ENCODE measurements around the gene BRD1.
"Not testable (repeated sequence)": the region's sequence is repeated elsewhere in the genome, so short reads cannot be mapped to it uniquely, and the experiment has no call there.

Gene BRD1

DNA sequence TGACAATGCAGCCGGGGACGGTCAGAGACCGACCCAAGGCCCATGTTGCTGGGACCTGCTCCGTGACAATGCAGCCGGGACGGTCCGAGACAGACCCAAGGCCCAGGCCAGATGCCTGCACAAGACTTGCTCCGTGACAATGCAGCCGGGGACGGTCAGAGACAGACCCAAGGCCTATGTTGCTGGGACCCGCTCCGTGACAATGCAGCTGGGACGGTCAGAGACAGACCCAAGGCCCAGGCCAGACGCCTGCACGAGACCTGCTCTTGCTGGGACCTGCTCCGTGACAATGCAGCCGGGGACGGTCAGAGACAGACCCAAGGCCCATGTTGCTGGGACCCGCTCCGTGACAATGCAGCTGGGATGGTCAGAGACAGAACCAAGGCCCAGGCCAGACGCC lies 45.8 kb downstream of the BRD1 start:
- not testable (repeated sequence) for DNase-seq

GRCh38 chr22:49781289-49781782 lies 46.3 kb downstream of the BRD1 start:
- no peak for DNase-seq

GRCh38 chr22:49780698-49781288 lies 46.9 kb downstream of the BRD1 start:
- DNase-seq: no peak

GRCh38 chr22:49779853-49780697 lies 47.6 kb downstream of the BRD1 start:
- DNase-seq: no peak

- no peak for DNase-seq
Measured at GRCh38 chr22:49779211-49779610, 48.5 kb downstream of the BRD1 start.

GRCh38 chr22:49777569-49778249 lies 50.0 kb downstream of the BRD1 start:
- DNase-seq: no peak

- no peak for DNase-seq
Measured at GRCh38 chr22:49776891-49777290, 50.8 kb downstream of the BRD1 start.

- DNase-seq: no peak
Measured at GRCh38 chr22:49775867-49776511, 51.7 kb downstream of the BRD1 start.

GRCh38 chr22:49775191-49775866 lies 52.3 kb downstream of the BRD1 start:
- DNase-seq: no peak

GRCh38 chr22:49774499-49775151 lies 53.0 kb downstream of the BRD1 start:
- no peak for DNase-seq

- no peak for DNase-seq
Measured at GRCh38 chr22:49774046-49774445, 53.6 kb downstream of the BRD1 start.

DNA sequence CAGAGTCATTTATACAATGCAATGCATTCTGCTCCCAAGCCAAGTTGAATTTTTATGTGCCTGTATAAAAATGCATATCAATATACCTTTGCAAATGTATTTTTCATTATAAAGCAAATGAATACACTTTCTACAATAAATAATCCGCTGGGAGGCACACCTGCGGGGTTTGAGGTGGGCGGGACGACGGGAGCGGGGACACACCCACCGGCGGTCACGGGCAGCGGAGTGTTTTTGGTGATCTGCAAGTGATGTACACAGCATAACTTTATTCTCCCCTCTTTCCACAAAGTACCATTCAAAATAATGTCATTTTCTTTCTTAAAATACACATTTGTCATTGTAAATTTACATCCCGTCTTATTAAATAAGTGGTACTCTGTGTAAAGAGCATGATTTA lies 54.1 kb downstream of the BRD1 start:
- DNase-seq: no peak

DNA sequence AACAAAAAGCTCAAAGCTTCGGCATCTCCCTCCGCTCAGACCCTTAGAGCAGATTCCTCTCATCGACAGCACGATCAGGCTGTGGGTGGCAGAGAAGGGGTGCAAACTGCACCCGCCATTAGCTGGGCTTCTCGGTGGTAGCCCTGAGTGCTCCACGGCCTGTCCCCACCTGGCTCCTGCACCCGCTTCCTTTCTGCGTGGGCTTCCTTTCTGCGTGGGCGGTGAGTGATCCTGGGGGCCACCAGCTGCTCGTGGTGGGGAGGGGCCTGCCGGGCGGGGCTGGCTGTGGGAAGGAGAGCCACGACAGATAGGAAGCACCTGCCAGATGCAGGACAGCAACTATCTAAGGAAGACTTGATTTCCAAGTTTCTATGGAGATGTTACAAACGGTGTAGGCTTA lies 55.0 kb downstream of the BRD1 start:
- DNase-seq: no peak

- no peak for DNase-seq
Measured at GRCh38 chr22:49771266-49772065, 56.2 kb downstream of the BRD1 start.

GRCh38 chr22:49770547-49771265 lies 57.0 kb downstream of the BRD1 start:
- DNase-seq: no peak

- DNase-seq: no peak
Measured at GRCh38 chr22:49769691-49770546, 57.8 kb downstream of the BRD1 start.

GRCh38 chr22:49768951-49769690 lies 58.6 kb downstream of the BRD1 start:
- DNase-seq: no peak

GRCh38 chr22:49768077-49768910 lies 59.4 kb downstream of the BRD1 start:
- DNase-seq: no peak
